Measurements from ENCODE around the gene CALML4. TPM values are rescaled to one million over a fixed set of nuclear protein-coding genes. Genes with fewer than 3 reads are reported as not detected.

Gene CALML4
- total and polyA plus RNA-seq, 4 donors = 3.6 to 8.0 (median 6.5) TPM

- TF ChIP-seq TAF1 (conservative IDR thresholded peaks at IDR 0.05) = no peak
These were observed 57.1 kb downstream of the CALML4 start (continued) for GRCh38 chr15:68148039-68148438.

GRCh38 chr15:68145706-68146105 lies 59.4 kb downstream of the CALML4 start:
- TF ChIP-seq FOXA2 (IDR thresholded peaks at IDR 0.05) = no peak
- TF ChIP-seq HNF4A (conservative IDR thresholded peaks at IDR 0.05) = no peak
- TF ChIP-seq RAD21 (IDR thresholded peaks at IDR 0.05) = no peak
- no peak for TF ChIP-seq HNF4G (IDR thresholded peaks at IDR 0.05)
- no peak for TF ChIP-seq RXRA (IDR thresholded peaks at IDR 0.05)
- no peak for TF ChIP-seq TAF1 (conservative IDR thresholded peaks at IDR 0.05)
- TF ChIP-seq, protein P1, sequence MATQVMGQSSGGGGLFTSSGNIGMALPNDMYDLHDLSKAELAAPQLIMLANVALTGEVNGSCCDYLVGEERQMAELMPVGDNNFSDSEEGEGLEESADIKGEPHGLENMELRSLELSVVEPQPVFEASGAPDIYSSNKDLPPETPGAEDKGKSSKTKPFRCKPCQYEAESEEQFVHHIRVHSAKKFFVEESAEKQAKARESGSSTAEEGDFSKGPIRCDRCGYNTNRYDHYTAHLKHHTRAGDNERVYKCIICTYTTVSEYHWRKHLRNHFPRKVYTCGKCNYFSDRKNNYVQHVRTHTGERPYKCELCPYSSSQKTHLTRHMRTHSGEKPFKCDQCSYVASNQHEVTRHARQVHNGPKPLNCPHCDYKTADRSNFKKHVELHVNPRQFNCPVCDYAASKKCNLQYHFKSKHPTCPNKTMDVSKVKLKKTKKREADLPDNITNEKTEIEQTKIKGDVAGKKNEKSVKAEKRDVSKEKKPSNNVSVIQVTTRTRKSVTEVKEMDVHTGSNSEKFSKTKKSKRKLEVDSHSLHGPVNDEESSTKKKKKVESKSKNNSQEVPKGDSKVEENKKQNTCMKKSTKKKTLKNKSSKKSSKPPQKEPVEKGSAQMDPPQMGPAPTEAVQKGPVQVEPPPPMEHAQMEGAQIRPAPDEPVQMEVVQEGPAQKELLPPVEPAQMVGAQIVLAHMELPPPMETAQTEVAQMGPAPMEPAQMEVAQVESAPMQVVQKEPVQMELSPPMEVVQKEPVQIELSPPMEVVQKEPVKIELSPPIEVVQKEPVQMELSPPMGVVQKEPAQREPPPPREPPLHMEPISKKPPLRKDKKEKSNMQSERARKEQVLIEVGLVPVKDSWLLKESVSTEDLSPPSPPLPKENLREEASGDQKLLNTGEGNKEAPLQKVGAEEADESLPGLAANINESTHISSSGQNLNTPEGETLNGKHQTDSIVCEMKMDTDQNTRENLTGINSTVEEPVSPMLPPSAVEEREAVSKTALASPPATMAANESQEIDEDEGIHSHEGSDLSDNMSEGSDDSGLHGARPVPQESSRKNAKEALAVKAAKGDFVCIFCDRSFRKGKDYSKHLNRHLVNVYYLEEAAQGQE (IDR thresholded peaks at IDR 0.05) = no peak
- no peak for TF ChIP-seq YY1 (IDR thresholded peaks at IDR 0.05)
- TF ChIP-seq, protein P2, sequence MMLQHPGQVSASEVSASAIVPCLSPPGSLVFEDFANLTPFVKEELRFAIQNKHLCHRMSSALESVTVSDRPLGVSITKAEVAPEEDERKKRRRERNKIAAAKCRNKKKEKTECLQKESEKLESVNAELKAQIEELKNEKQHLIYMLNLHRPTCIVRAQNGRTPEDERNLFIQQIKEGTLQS (IDR thresholded peaks at IDR 0.05) = no peak
- TF ChIP-seq, protein P3, sequence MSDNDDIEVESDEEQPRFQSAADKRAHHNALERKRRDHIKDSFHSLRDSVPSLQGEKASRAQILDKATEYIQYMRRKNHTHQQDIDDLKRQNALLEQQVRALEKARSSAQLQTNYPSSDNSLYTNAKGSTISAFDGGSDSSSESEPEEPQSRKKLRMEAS (IDR thresholded peaks at IDR 0.05) = no peak
- no peak for TF ChIP-seq SP1 (IDR thresholded peaks at IDR 0.05)
- TF ChIP-seq, protein P4, sequence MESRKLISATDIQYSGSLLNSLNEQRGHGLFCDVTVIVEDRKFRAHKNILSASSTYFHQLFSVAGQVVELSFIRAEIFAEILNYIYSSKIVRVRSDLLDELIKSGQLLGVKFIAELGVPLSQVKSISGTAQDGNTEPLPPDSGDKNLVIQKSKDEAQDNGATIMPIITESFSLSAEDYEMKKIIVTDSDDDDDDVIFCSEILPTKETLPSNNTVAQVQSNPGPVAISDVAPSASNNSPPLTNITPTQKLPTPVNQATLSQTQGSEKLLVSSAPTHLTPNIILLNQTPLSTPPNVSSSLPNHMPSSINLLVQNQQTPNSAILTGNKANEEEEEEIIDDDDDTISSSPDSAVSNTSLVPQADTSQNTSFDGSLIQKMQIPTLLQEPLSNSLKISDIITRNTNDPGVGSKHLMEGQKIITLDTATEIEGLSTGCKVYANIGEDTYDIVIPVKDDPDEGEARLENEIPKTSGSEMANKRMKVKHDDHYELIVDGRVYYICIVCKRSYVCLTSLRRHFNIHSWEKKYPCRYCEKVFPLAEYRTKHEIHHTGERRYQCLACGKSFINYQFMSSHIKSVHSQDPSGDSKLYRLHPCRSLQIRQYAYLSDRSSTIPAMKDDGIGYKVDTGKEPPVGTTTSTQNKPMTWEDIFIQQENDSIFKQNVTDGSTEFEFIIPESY (IDR thresholded peaks at IDR 0.05) = no peak
- TF ChIP-seq, protein P5, sequence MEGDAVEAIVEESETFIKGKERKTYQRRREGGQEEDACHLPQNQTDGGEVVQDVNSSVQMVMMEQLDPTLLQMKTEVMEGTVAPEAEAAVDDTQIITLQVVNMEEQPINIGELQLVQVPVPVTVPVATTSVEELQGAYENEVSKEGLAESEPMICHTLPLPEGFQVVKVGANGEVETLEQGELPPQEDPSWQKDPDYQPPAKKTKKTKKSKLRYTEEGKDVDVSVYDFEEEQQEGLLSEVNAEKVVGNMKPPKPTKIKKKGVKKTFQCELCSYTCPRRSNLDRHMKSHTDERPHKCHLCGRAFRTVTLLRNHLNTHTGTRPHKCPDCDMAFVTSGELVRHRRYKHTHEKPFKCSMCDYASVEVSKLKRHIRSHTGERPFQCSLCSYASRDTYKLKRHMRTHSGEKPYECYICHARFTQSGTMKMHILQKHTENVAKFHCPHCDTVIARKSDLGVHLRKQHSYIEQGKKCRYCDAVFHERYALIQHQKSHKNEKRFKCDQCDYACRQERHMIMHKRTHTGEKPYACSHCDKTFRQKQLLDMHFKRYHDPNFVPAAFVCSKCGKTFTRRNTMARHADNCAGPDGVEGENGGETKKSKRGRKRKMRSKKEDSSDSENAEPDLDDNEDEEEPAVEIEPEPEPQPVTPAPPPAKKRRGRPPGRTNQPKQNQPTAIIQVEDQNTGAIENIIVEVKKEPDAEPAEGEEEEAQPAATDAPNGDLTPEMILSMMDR (IDR thresholded peaks at IDR 0.05; ENCODE audit: low read depth, low read length, missing input control) = no peak
- TF ChIP-seq GABPA (IDR thresholded peaks at IDR 0.05 in 1 of 2, conservative IDR thresholded peaks at IDR 0.05 in 1 of 2) = no peak
- TF ChIP-seq NR2F2 (IDR thresholded peaks at IDR 0.05) = no peak
- no peak for TF ChIP-seq JUND (IDR thresholded peaks at IDR 0.05)
- no peak for TF ChIP-seq FOXA1 (IDR thresholded peaks at IDR 0.05)
- no peak for TF ChIP-seq EGR1 (IDR thresholded peaks at IDR 0.05; ENCODE audit: low read depth in 2 of 2)
- no peaks in the 10 kb centered on the region for H3K27me3 ChIP-seq (ENCODE audit: control insufficient read depth in 4 of 4, insufficient read depth in 4 of 4, low read length in 3 of 4)
- H3K9ac ChIP-seq (ENCODE audit: low read depth in 1 of 2, low read length in 2 of 2) = no peak overlapping the region
- no peaks in the 10 kb centered on the region for H3K4me1 ChIP-seq (ENCODE audit: control insufficient read depth in 4 of 4, insufficient read depth in 4 of 4, low read length in 3 of 4)
- no peak overlapping the region for H3K4me3 ChIP-seq (ENCODE audit: low read depth in 1 of 3, low read length in 3 of 3)
- no peak overlapping the region for H3K27ac ChIP-seq (ENCODE audit: low read depth in 1 of 2, low read length in 2 of 2)
- DNase-seq (ENCODE audit: low spot score) = no peak
- no peaks in the 10 kb centered on the region for H3K9me3 ChIP-seq (ENCODE audit: control insufficient read depth in 4 of 4, low read length in 3 of 4)
- peaks cover 2 to 15% (median 4%) of the 10 kb centered on the region in 4 donors for H3K36me3 ChIP-seq (ENCODE audit: control insufficient read depth in 4 of 4, insufficient read depth in 3 of 4, low read depth in 1 of 4, low read length in 3 of 4)

All from liver (tissue), 9 donors.